HG03095 (cell line): ENCODE results near the gene METTL16.

Experiments used
- ATAC-seq: cut with Tn5 transposase; IDR thresholded peaks from one replicate; pipeline ENCODE4 v1.9.1; 2021; ENCODE audit warnings: moderate library complexity; ENCODE audit not compliant: unreplicated experiment

The METTL16 gene

GRCh38 chr17:2368359-2368758 lies 143.3 kb downstream of the METTL16 start:
- no peak for ATAC-seq

DNA sequence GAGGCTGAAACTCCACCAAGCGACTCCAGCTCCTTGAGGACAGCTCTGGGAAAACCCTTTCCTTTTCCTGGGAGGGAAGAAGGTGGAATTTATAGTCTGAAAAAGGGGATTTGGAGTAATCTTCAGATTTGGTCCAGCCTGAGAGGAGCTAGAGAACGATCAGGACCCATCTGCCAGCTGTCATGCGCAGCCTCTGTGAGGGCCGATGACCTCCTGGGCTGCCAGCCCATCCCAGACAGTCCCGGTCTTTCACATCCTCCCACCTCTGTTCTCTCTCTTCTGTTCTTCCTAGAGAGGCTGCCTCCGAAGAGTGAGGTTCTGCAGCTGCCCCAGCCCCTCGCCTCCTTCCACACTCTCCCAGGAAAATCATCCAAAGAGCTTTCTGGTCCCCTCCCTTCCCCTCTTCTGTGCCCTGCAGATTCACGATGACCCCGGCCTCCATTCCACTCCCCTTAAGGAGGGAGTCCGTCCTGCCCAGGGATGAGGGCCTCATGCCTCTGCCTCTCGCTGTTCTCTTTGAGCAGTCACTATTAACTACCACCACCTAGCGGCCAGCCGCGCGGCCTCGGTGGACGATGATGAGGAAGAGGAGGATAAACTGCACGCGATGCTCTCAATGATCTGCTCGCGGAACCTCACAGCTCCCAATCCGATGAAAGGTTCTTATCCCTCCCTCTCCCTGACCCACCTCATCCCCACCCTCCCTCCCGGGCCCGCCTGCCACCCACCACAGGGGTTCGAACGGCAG lies 144.8 kb downstream of the METTL16 start:
- ATAC-seq = no peak
